Measurements from ENCODE around the gene ECM2. TPM values are rescaled to one million over a fixed set of nuclear protein-coding genes. Genes with fewer than 3 reads are reported as not detected.

Gene ECM2
- total RNA-seq, 1 experiment from 2014 or later = not detected

DNA sequence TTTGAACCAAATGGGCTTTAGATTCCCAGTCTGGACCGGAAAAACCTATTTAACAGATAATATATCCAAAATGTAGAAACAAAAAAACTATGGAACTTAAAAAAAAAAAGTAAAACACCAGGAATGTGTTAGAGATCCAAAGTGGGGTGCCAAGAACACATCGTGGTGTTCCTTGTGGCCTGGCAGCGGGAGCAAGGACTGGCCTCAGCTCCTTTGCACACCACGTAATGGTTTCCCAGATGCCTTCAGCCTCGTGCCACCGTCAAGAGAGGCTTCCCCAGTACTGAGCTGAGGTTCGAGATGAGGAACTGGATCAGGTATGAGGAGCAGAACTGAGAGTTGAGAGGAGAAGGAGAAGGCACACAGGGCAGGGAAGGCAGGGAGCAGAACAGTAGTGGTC lies 57.0 kb downstream of the ECM2 start:
- H4K20me1 ChIP-seq (ENCODE audit: insufficient read depth) = no peaks in the 10 kb centered on the region
- ChIA-PET POLR2A (no interaction called here), CTCF (no interaction called here), RAD21 (ENCODE audit: low non-redundant PET in 1 of 2, low total read pairs in 2 of 2, uncharacterized antibody in 2 of 2, unreplicated experiment in 2 of 2) (no interaction called here)
- no peaks in the 10 kb centered on the region for H3K9me3 ChIP-seq (ENCODE audit: control insufficient read depth in 1 of 2, insufficient read depth in 1 of 2, low read depth in 1 of 2, low read length in 2 of 2)
- H3K9me2 ChIP-seq (ENCODE audit: insufficient read depth) = no peaks in the 10 kb centered on the region
- TF ChIP-seq SRF (IDR thresholded peaks at IDR 0.05; ENCODE audit: low read depth) (no peak), EZH2phosphoT487 (IDR thresholded peaks at IDR 0.05; ENCODE audit: borderline replicate concordance) (no peak)
- no peak overlapping the region for H3K4me2 ChIP-seq (ENCODE audit: low read length)
- BruUV-seq (replicated peaks) = no TSS peak
- no peak overlapping the region for H3K9ac ChIP-seq (ENCODE audit: low read length)
- intact Hi-C loops (cut with micrococcal nuclease) = no loop called here
- H3K4me3 ChIP-seq (replicated peaks in 1 of 2; ENCODE audit: low read depth in 1 of 2, low read length in 2 of 2) = no peak overlapping the region
- DNase-seq (ENCODE audit: low read depth, low spot score) (no peak), ATAC-seq (no peak)
- peaks cover 0 to 14% of the 10 kb centered on the region in 2 experiments; a peak in 2 of 4 replicates for H3K4me1 ChIP-seq (ENCODE audit: control insufficient read depth in 1 of 2, insufficient read depth in 2 of 2, low read length in 2 of 2)
- no peaks in the 10 kb centered on the region for H3K79me2 ChIP-seq (ENCODE audit: insufficient read depth, low read length)
- no peaks in the 10 kb centered on the region for H3K36me3 ChIP-seq (ENCODE audit: control insufficient read depth in 1 of 2, insufficient read depth in 2 of 2, low read length in 2 of 2)
- no peak overlapping the region for H3K27ac ChIP-seq (ENCODE audit: low read depth, low read length)
- no peak overlapping the region for H2AFZ ChIP-seq (ENCODE audit: low read depth, low read length, poor library complexity, severe bottlenecking)
- no peaks in the 10 kb centered on the region for H3K27me3 ChIP-seq (ENCODE audit: insufficient read depth, low read length)

- Histone ChIP-seq H3K27me3 (ENCODE audit: insufficient read depth, low read length) (no peaks in the 10 kb centered on the region), H3K4me1 (ENCODE audit: control insufficient read depth in 1 of 2, insufficient read depth in 2 of 2, low read length in 2 of 2) (peaks cover 0 to 14% of the 10 kb centered on the region in 2 experiments; a peak in 2 of 4 replicates), H3K9me3 (ENCODE audit: control insufficient read depth in 1 of 2, insufficient read depth in 1 of 2, low read depth in 1 of 2, low read length in 2 of 2) (no peaks in the 10 kb centered on the region), H3K36me3 (ENCODE audit: control insufficient read depth in 1 of 2, insufficient read depth in 2 of 2, low read length in 2 of 2) (no peaks in the 10 kb centered on the region), H4K20me1 (ENCODE audit: insufficient read depth) (no peaks in the 10 kb centered on the region), H3K9me2 (ENCODE audit: insufficient read depth) (no peaks in the 10 kb centered on the region), H3K79me2 (ENCODE audit: insufficient read depth, low read length) (no peaks in the 10 kb centered on the region), H3K4me3 (replicated peaks in 1 of 2; ENCODE audit: low read depth in 1 of 2, low read length in 2 of 2) (no peak overlapping the region), H3K4me2 (ENCODE audit: low read length) (no peak overlapping the region), H2AFZ (ENCODE audit: low read depth, low read length, poor library complexity, severe bottlenecking) (no peak overlapping the region), H3K27ac (ENCODE audit: low read depth, low read length) (no peak overlapping the region), H3K9ac (ENCODE audit: low read length) (no peak overlapping the region)
- intact Hi-C loops (cut with micrococcal nuclease) = no loop called here
- ChIA-PET RAD21 (ENCODE audit: low non-redundant PET in 1 of 2, low total read pairs in 2 of 2, uncharacterized antibody in 2 of 2, unreplicated experiment in 2 of 2) (no interaction called here), CTCF (interaction anchor here (1.4 kb wide), 1 partner anchor 25 kb away, joined by 4 read pairs; no protein-coding TSS in a partner anchor), POLR2A (no interaction called here)
- no peak for DNase-seq (ENCODE audit: low read depth, low spot score)
- ATAC-seq = no peak
- no peak for TF ChIP-seq SP1 (IDR thresholded peaks at IDR 0.05; ENCODE audit: low read depth)
- TF ChIP-seq SIN3A (IDR thresholded peaks at IDR 0.05; ENCODE audit: low read depth) = no peak
- no peak for TF ChIP-seq TCF7L2 (IDR thresholded peaks at IDR 0.05; ENCODE audit: borderline replicate concordance, extremely low read depth, insufficient read depth, insufficient read length)
- no peak for TF ChIP-seq FOSL1 (IDR thresholded peaks at IDR 0.05; ENCODE audit: low read depth)
- no peak for TF ChIP-seq RAD21 (IDR thresholded peaks at IDR 0.05; ENCODE audit: low read depth)
- no TSS peak for BruUV-seq (replicated peaks)
Measured at GRCh38 chr9:92476962-92477361, 58.8 kb downstream of the ECM2 start.

Data from HCT116 (cell line).